Heart left ventricle (tissue), 16 donors: ENCODE measurements around the gene XRCC2. TPM values are rescaled to one million over a fixed set of nuclear protein-coding genes. Genes with fewer than 3 reads are reported as not detected.

Experiments
- ATAC-seq, 4 donors: fragments of 200-7000 bp; cut with Tn5 transposase; one replicate each; pipeline ENCODE4 v1.9.1; 2020 to 2022; ENCODE audit warnings: moderate library complexity in 4 of 4, mild to moderate bottlenecking in 3 of 4, moderate number of reproducible peaks in 1 of 4
- DNase-seq, 5 donors: peaks; one replicate each; pipeline ENCODE4 v3.0.0-alpha.2; 2020
- H3K27ac ChIP-seq, 12 donors: fragments of 200-600 bp; sonication (generic) in 4 of 12; one replicate each; pipeline versions ENCODE4 v1.5.0 to v1.8.0; 2016 to 2022; ENCODE audit warnings: mild to moderate bottlenecking in 2 of 12
- H3K27me3 ChIP-seq, 9 donors: fragments of 200-600 bp; sonication (generic) in 2 of 9; one replicate each; pipeline versions ENCODE4 v1.5.1 to v1.8.0; 2016 to 2022; ENCODE audit warnings: mild to moderate bottlenecking in 3 of 9
- H3K36me3 ChIP-seq, 9 donors: fragments of 200-600 bp; sonication (generic) in 2 of 9; one replicate each; pipeline versions ENCODE4 v1.5.0 to v1.8.0; 2018 to 2022; ENCODE audit warnings: mild to moderate bottlenecking in 2 of 9
- H3K4me1 ChIP-seq, 12 donors: fragments of 200-600 bp; sonication (generic) in 4 of 12; one replicate each; pipeline versions ENCODE4 v1.5.0 to v1.8.0; 2016 to 2022; ENCODE audit warnings: mild to moderate bottlenecking in 3 of 12
- H3K4me3 ChIP-seq, 12 donors: fragments of 200-600 bp; sonication (generic) in 4 of 12; one replicate each; pipeline versions ENCODE4 v1.5.0 to v1.8.0; 2017 to 2022; ENCODE audit warnings: mild to moderate bottlenecking in 9 of 12, moderate library complexity in 4 of 12
- H3K9me3 ChIP-seq, 12 donors: fragments of 200-600 bp; sonication (generic) in 4 of 12; one replicate each; pipeline versions ENCODE4 v1.5.0 to v1.8.0; 2016 to 2022; ENCODE audit warnings: mild to moderate bottlenecking in 1 of 12
- CTCF ChIP-seq, 12 donors: fragments of 200-600 bp; sonication (generic) in 4 of 12; IDR thresholded peaks; one replicate each; pipeline versions ENCODE4 v1.5.0 to v1.8.0; 2018 to 2022; ENCODE audit warnings: antibody characterized with exemption in 12 of 12, mild to moderate bottlenecking in 5 of 12
- POLR2A ChIP-seq, 2 donors: fragments of 450-650 bp; IDR thresholded peaks; one replicate each; pipeline ENCODE4 v1.6.1; 2017; ENCODE audit warnings: antibody characterized with exemption in 2 of 2, mild to moderate bottlenecking in 2 of 2, moderate library complexity in 2 of 2
- WGBS, 4 donors: extraction: QIAGEN DNeasy Blood & Tissue Kit in 2 of 4; methylation state at CpG; one replicate each; pipeline versions ENCODE4 v1.1.5 to v1.1.7; 2013 to 2018; 5-methylcytosine and 5-hydroxymethylcytosine counted together
- intact Hi-C, 10 donors: fragments of 100-400 bp; cut with DNase I; formaldehyde crosslinking; loops; one replicate each; pipeline versions ENCODE4 v1.11.1 to v1.14.2; 2022
- polyA plus RNA-seq, 2 donors: library from polyadenylated mRNA; stranded (reverse); fragments of 200-250 nt; gene quantifications; one replicate each; pipeline ENCODE4 v1.2.3, GENCODE V29; 2013
- total RNA-seq, 9 donors: library from RNA; depleted of rRNA in 2 of 9; stranded (reverse); fragments of >200 nt in 2 of 9; fragmentation: NEBNext Ultra II Directional in 3 of 9; extraction: Animal tissue kit (Norgen Biotek cat#: 25700) in 3 of 9; gene quantifications; one replicate each; pipeline versions ENCODE4 v1.1.0 to v1.2.4, GENCODE V29; 2016 to 2023
- donor health status: ischemic (EF 13 %, LVEDD 7.1; RV severe dilation, severe dysfunction).
- donor health status: healthy with polysubstance abuse.
- donor health status: DM: no; HTN: yes; CAD: no.
- donor health status: DM: no; HTN: no; CAD: no.
- donor health status: ischemic (EF 25% LVEDD 6.9; RV normal size, moderate dysfunction).
- donor health status: ischemic (EF 25% LVEDD 5.7; RV mildly dilated, moderate dysfunction).
- donor health status: healthy.
- donor health status: DM: yes; HTN: yes; CAD: no.
- donor health status: ischemic (EF 35%, LVEDD 5.7; RV mildly dilated, moderate dysfunction).
- donor health status: nonischemic (EF 11% LVEDD 7.7; RV severe dilation, severe dysfunction).
- donor health status: DM: yes; HTN: yes; CAD: no.
- donor health status: PGD.
- donor health status: ischemic (EF 29% LVEDD 5.4; RV normal size, mild dysfunction).
- donor health status: nonischemic (EF 23%, LVEDD 6.1; RV moderate dilation, normal function).

The XRCC2 gene
- total and polyA plus RNA-seq, 11 donors, result 0.14 to 0.85 (median 0.36) TPM

GRCh38 chr7:152640829-152641228, 35.1 kb downstream of the XRCC2 start:
- intact Hi-C loops, result no loop called here

GRCh38 chr7:152637920-152638580, 37.9 kb downstream of the XRCC2 start:
- H3K9me3 ChIP-seq, result no peaks in the 10 kb centered on the region
- ATAC-seq (no peak), DNase-seq (no peak)
- WGBS, 4 donors, result 85 to 89% (median 86%) methylated on average over 7 of the region's 7 CpGs
- H3K4me3 ChIP-seq, result no peak overlapping the region
- no peak for TF ChIP-seq POLR2A (IDR thresholded peaks at IDR 0.05)
- TF ChIP-seq CTCF (IDR thresholded peaks at IDR 0.05), result no peak
- H3K4me1 ChIP-seq, result no peaks in the 10 kb centered on the region
- no peaks in the 10 kb centered on the region for H3K36me3 ChIP-seq
- H3K27ac ChIP-seq, result no peak overlapping the region
- H3K27me3 ChIP-seq, result peaks cover 0 to 7% (median 0%) of the 10 kb centered on the region in 9 donors
- intact Hi-C loops, result no loop called here

More at GRCh38 chr7:152640829-152641228, 35.1 kb downstream of the XRCC2 start:
- Histone ChIP-seq H3K4me1 (no peaks in the 10 kb centered on the region), H3K27ac (no peak overlapping the region), H3K36me3 (no peaks in the 10 kb centered on the region), H3K4me3 (no peak overlapping the region), H3K27me3 (no peaks in the 10 kb centered on the region), H3K9me3 (no peaks in the 10 kb centered on the region)
- 81 to 87% (median 84%) methylated on average over 6 of the region's 6 CpGs for WGBS, 4 donors
- TF ChIP-seq POLR2A (IDR thresholded peaks at IDR 0.05) (no peak), CTCF (IDR thresholded peaks at IDR 0.05) (no peak)
- DNase-seq (no peak), ATAC-seq (no peak)

GRCh38 chr7:152637161-152637560, 38.8 kb downstream of the XRCC2 start:
- Histone ChIP-seq H3K4me1 (no peaks in the 10 kb centered on the region), H3K27ac (no peak overlapping the region), H3K36me3 (no peaks in the 10 kb centered on the region), H3K9me3 (no peaks in the 10 kb centered on the region), H3K4me3 (no peak overlapping the region), H3K27me3 (peaks cover 0 to 7% (median 0%) of the 10 kb centered on the region in 9 donors)
- DNase-seq, result no peak
- no peak for TF ChIP-seq CTCF (IDR thresholded peaks at IDR 0.05)
- TF ChIP-seq POLR2A (IDR thresholded peaks at IDR 0.05), result no peak
- no peak for ATAC-seq
- intact Hi-C loops, result no loop called here
- WGBS, 4 donors, result 70 to 78% (median 74%) methylated on average over 1 of the region's 1 CpG

GRCh38 chr7:152636441-152636840, 39.5 kb downstream of the XRCC2 start:
- Histone ChIP-seq H3K27ac (no peak overlapping the region), H3K4me3 (no peak overlapping the region), H3K27me3 (peaks cover 0 to 7% (median 0%) of the 10 kb centered on the region in 9 donors), H3K9me3 (no peaks in the 10 kb centered on the region), H3K36me3 (no peaks in the 10 kb centered on the region), H3K4me1 (no peaks in the 10 kb centered on the region)
- WGBS, 4 donors, result 68 to 73% (median 72%) methylated on average over 6 of the region's 6 CpGs
- TF ChIP-seq POLR2A (IDR thresholded peaks at IDR 0.05) (no peak), CTCF (IDR thresholded peaks at IDR 0.05) (no peak)
- DNase-seq (no peak), ATAC-seq (no peak)
- intact Hi-C loops, result no loop called here
